GM12878 (cell line): ENCODE results near the gene MAP4K4. TPM values are rescaled to one million over a fixed set of nuclear protein-coding genes. Genes with fewer than 3 reads are reported as not detected.

ENCODE experiments used
- ATAC-seq: fragments of 200-7000 bp; cut with Tn5 transposase; 3 replicates; pipeline ENCODE4 v1.9.1; 2020; ENCODE audit warnings: mild to moderate bottlenecking, moderate library complexity
- BruUV-seq: library from RNA; stranded (reverse); fragments of 400-500 nt; replicated peaks from 2 replicates; lab custom pipeline; 2021; lab: Mats Ljungman, UMichigan
- CTCF ChIA-PET: fragments of 300-600 bp; sonication (Branson Sonifier 250); formaldehyde crosslinking; extraction: SDS; loops from one replicate; lab custom pipeline; 2021; ENCODE audit warnings: inconsistent platforms; lab: Yijun Ruan, JAX
- POLR2A ChIA-PET: fragments of 350-600 bp; formaldehyde crosslinking; extraction: SDS; loops from one replicate; lab custom pipeline; 2021; ENCODE audit warnings: inconsistent platforms; lab: Charles Lee
- RAD21 ChIA-PET: fragments of 300-600 bp; sonication (Branson Sonifier 250); formaldehyde crosslinking; loops from one replicate; lab custom pipeline; 2023; ENCODE audit warnings: antibody characterized with exemption; ENCODE audit not compliant: unreplicated experiment; lab: Charles Lee
- SMC1A ChIA-PET: fragments of 300-600 bp; sonication (Branson Sonifier 250); formaldehyde crosslinking; loops from one replicate; lab custom pipeline; 2023; ENCODE audit not compliant: unreplicated experiment, uncharacterized antibody; lab: Charles Lee
- DNase-seq: peaks from one replicate; pipeline ENCODE4 v3.0.0-alpha.2; 2011; ENCODE audit warnings: low read depth, low spot score
- FAIRE-seq: peaks from 3 replicates; lab custom pipeline; 2011; peaks lifted over from hg19 to GRCh38; lab: Jason Lieb, UNC
- H2AFZ ChIP-seq: 2 replicates; pipeline ENCODE4 v1.6.0; 2011; ENCODE audit warnings: low read depth, low read length, control low read depth; ENCODE audit not compliant: control insufficient read depth
- H3K27ac ChIP-seq: 2 replicates; pipeline ENCODE4 v1.5.1; 2011; ENCODE audit warnings: control low read depth; ENCODE audit not compliant: control insufficient read depth, insufficient read depth
- H3K27me3 ChIP-seq, 2 experiments: replicated peaks in 1 of 2; 2 replicates each; pipeline versions ENCODE4 v1.6.0 to v1.6.1; 2011; ENCODE audit warnings: low read length in 1 of 2; ENCODE audit not compliant: control insufficient read depth in 2 of 2, insufficient read depth in 2 of 2
- H3K36me3 ChIP-seq, 2 experiments: 2 replicates each; pipeline ENCODE4 v1.5.1; 2011; ENCODE audit warnings: low read length in 1 of 2; ENCODE audit not compliant: control insufficient read depth in 2 of 2, insufficient read depth in 2 of 2
- H3K4me1 ChIP-seq: 2 replicates; pipeline ENCODE4 v1.6.1; 2011; ENCODE audit warnings: mild to moderate bottlenecking, low read length, moderate library complexity, mixed read lengths; ENCODE audit not compliant: control insufficient read depth, insufficient read depth
- H3K4me2 ChIP-seq: 2 replicates; pipeline ENCODE4 v1.6.0; 2011; ENCODE audit warnings: control low read depth; ENCODE audit not compliant: control insufficient read depth, insufficient read depth
- H3K4me3 ChIP-seq: fragments of 200-600 bp; sonication (generic); 2 replicates; pipeline ENCODE4 v1.5.1; 2016
- H3K79me2 ChIP-seq: 2 replicates; pipeline ENCODE4 v1.6.0; 2011; ENCODE audit warnings: low read length; ENCODE audit not compliant: control insufficient read depth, insufficient read depth
- H3K9ac ChIP-seq: 2 replicates; pipeline ENCODE4 v1.8.0; 2011; ENCODE audit warnings: low read length, control low read depth, mixed read lengths; ENCODE audit not compliant: control insufficient read depth, insufficient read depth
- H3K9me3 ChIP-seq: replicated peaks from 3 replicates; pipeline ENCODE4 v1.5.1; 2011; ENCODE audit warnings: mild to moderate bottlenecking, low read length; ENCODE audit not compliant: control insufficient read depth, insufficient read depth
- H4K20me1 ChIP-seq: 2 replicates; pipeline ENCODE4 v1.6.0; 2011; ENCODE audit not compliant: control insufficient read depth, insufficient read depth
- ASH2L ChIP-seq: fragments of 300-600, 200-600 bp; sonication (generic); IDR thresholded peaks from 2 replicates; pipeline ENCODE4 v1.6.1; 2017; ENCODE audit warnings: low read depth, mild to moderate bottlenecking, borderline replicate concordance
- CBFB ChIP-seq: IDR thresholded peaks from 2 replicates; pipeline ENCODE4 v1.6.1; 2016; ENCODE audit warnings: antibody characterized with exemption, low read depth
- CBX5 ChIP-seq: sonication (generic); IDR thresholded peaks from 2 replicates; pipeline ENCODE4 v1.6.1; 2016; ENCODE audit warnings: low read depth, moderate library complexity, mild to moderate bottlenecking, inconsistent platforms
- IKZF1 ChIP-seq: fragments of 450-650 bp; conservative IDR thresholded peaks from 2 replicates; pipeline ENCODE4 v1.6.1; 2017; ENCODE audit warnings: antibody characterized with exemption, mild to moderate bottlenecking
- IRF4 ChIP-seq: IDR thresholded peaks from 2 replicates; pipeline ENCODE4 v1.6.1; 2011; ENCODE audit warnings: low read depth, low read length
- JUND ChIP-seq: IDR thresholded peaks from 2 replicates; pipeline ENCODE4 v1.6.1; 2012; ENCODE audit warnings: low read depth, mild to moderate bottlenecking, low read length, improper control_type of control experiment, moderate library complexity
- MEF2A ChIP-seq: IDR thresholded peaks from 2 replicates; pipeline ENCODE4 v1.6.1; 2011; ENCODE audit warnings: low read depth, mild to moderate bottlenecking, low read length, moderate library complexity; ENCODE audit not compliant: insufficient read depth
- NFYB ChIP-seq: IDR thresholded peaks from 2 replicates; pipeline ENCODE4 v1.6.1; 2011; ENCODE audit warnings: low read depth, mild to moderate bottlenecking, low read length, improper control_type of control experiment, moderate library complexity; ENCODE audit not compliant: insufficient read depth
- PML ChIP-seq: IDR thresholded peaks from 2 replicates; pipeline ENCODE4 v1.6.1; 2012; ENCODE audit warnings: low read length, inconsistent platforms
- POLR2AphosphoS2 ChIP-seq: IDR thresholded peaks from 2 replicates; pipeline ENCODE4 v1.6.1; 2011; ENCODE audit warnings: low read depth, mild to moderate bottlenecking, low read length, improper control_type of control experiment, moderate library complexity
- RAD21 ChIP-seq: IDR thresholded peaks from 2 replicates; pipeline ENCODE4 v1.6.1; 2011; ENCODE audit warnings: mild to moderate bottlenecking, low read depth, low read length, moderate library complexity; ENCODE audit not compliant: insufficient read depth
- SP1 ChIP-seq: IDR thresholded peaks from one replicate; pipeline ENCODE4 v1.6.1; 2011; ENCODE audit warnings: low read depth, low read length
- SPI1 ChIP-seq: IDR thresholded peaks from 2 replicates; pipeline ENCODE4 v1.6.1; 2011; ENCODE audit warnings: low read depth, mild to moderate bottlenecking, low read length, moderate library complexity, borderline replicate concordance; ENCODE audit not compliant: insufficient read depth
- TCF7 ChIP-seq: IDR thresholded peaks from 2 replicates; pipeline ENCODE4 v1.6.1; 2014; ENCODE audit warnings: antibody characterized with exemption, borderline replicate concordance
- ZNF384 ChIP-seq: IDR thresholded peaks from 2 replicates; pipeline ENCODE4 v1.6.1; 2012; ENCODE audit warnings: low read depth, mild to moderate bottlenecking, low read length, improper control_type of control experiment, borderline replicate concordance
- WGBS: methylation state at CpG from one replicate; pipeline ENCODE4 v1.1.6; 2016; ENCODE audit warnings: low lambda C conversion rate; ENCODE audit not compliant: insufficient replicate concordance, insufficient coverage; ENCODE audit errors: missing lambda C conversion rate; 5-methylcytosine and 5-hydroxymethylcytosine counted together
- in situ Hi-C: fragments of 300-500 bp; cut with MboI; formaldehyde crosslinking; loops from 9 replicates; pipeline ENCODE4 v1.14.3; 2018; ENCODE audit warnings: mixed read lengths
- intact Hi-C: fragments of 100-400 bp; cut with micrococcal nuclease; formaldehyde crosslinking; loops from one replicate; pipeline ENCODE4 v1.14.2; 2022; ENCODE audit not compliant: unreplicated experiment
- polyA plus RNA-seq, 11 experiments: library from polyadenylated mRNA; depleted of rRNA in 4 of 11; unstranded in 6 of 11; stranded (reverse) in 5 of 11; fragments of >200 nt; fragmentation: Nextera tagmentation in 4 of 11; fragmentation: Illumina TruSeq in 1 of 11; extraction: Ambion mirVana in 4 of 11; extraction: Trizol in 1 of 11; gene quantifications; 1 replicate in 1 of 11; 2 replicates in 10 of 11; pipeline versions ENCODE4 v1.2.1 to v1.2.3, GENCODE V29; 2011 to 2016; ENCODE audit warnings: inconsistent platforms in 2 of 11, missing spikeins in 2 of 11, low read depth in 1 of 11
- total RNA-seq, 4 experiments: library from RNA; depleted of rRNA in 3 of 4; stranded (reverse); fragments of >200 nt in 3 of 4; fragmentation: Illumina TruSeq in 1 of 4; extraction: Trizol in 1 of 4; gene quantifications; 2 replicates each; pipeline versions ENCODE4 v1.2.1 to v1.2.3, GENCODE V29; 2013 to 2021
- TF ChIP-seq, protein P1 (sequence below): fragments of 450-650 bp; IDR thresholded peaks from 2 replicates; pipeline ENCODE4 v1.6.1; 2014; ENCODE audit warnings: mild to moderate bottlenecking

MAP4K4 gene
- total and polyA plus RNA-seq, 10 of the 15 experiments (the other 5 are each of a cell fraction or from before 2014, with no cell fraction given): 1.9 to 50.4 (median 9.7) TPM

DNA sequence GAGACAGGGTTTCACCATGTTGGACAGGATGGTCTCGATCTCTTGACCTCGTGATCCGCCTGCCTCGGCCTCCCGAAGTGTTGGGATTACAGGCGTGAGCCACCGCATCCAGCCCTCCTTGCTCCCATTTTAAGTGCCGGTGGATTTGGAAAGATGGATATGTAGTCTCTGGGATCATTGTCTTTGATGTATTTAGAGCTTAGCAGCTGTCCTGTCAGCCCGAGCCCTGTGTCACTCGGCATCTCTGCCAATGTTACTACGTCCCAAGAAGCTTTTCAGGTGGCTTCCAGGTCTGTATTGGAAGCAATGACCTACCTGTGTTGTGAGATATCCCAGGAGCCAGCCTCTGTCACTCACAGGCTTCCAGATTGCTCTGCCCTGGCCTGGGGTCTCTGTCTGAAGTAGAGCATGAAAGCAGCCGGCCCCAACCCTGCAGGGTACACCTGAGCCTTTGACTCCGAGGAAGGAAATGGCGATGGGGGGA lies 35.3 kb downstream of the MAP4K4 start:
- ChIA-PET SMC1A (interaction anchor here (1.2 to 2.3 kb wide), 5 partner anchors 11 to 25 kb away, joined by 3 to 7 read pairs (median 4); no protein-coding TSS in a partner anchor), CTCF (no interaction called here), RAD21 (interaction anchor here (1.1 to 2.0 kb wide), 2 partner anchors 13 to 50 kb away, joined by 3 to 4 read pairs; no protein-coding TSS in a partner anchor), POLR2A (interaction anchor here (0.8 to 1.3 kb wide), 2 partner anchors 11 to 13 kb away, joined by 3 to 4 read pairs; no protein-coding TSS in a partner anchor)
- DNase-seq: no peak
- intact Hi-C loops (no loop called here), in situ Hi-C loops (no loop called here)
- ATAC-seq: no peak
- Histone ChIP-seq H3K27me3 (no peaks in the 10 kb centered on the region), H3K9ac (no peak overlapping the region), H3K79me2 (no peaks in the 10 kb centered on the region), H3K4me3 (no peak overlapping the region), H3K4me1 (no peaks in the 10 kb centered on the region), H4K20me1 (no peaks in the 10 kb centered on the region), H3K9me3 (no peaks in the 10 kb centered on the region), H3K4me2 (no peak overlapping the region), H3K27ac (no peak overlapping the region), H3K36me3 (no peaks in the 10 kb centered on the region; a peak in 1 of 4 replicates), H2AFZ (no peak overlapping the region)
- no peak for FAIRE-seq
- no TSS peak for BruUV-seq
- TF ChIP-seq MEF2A (no peak), SP1 (no peak), CBFB (no peak), TCF7 (no peak), ASH2L (no peak), RAD21 (no peak), CBX5 (no peak), POLR2AphosphoS2 (no peak), NFYB (no peak), ZNF384 (no peak), IKZF1 (no peak), SPI1 (no peak), IRF4 (no peak), JUND (no peak), PML (no peak)
- TF ChIP-seq, protein P1, sequence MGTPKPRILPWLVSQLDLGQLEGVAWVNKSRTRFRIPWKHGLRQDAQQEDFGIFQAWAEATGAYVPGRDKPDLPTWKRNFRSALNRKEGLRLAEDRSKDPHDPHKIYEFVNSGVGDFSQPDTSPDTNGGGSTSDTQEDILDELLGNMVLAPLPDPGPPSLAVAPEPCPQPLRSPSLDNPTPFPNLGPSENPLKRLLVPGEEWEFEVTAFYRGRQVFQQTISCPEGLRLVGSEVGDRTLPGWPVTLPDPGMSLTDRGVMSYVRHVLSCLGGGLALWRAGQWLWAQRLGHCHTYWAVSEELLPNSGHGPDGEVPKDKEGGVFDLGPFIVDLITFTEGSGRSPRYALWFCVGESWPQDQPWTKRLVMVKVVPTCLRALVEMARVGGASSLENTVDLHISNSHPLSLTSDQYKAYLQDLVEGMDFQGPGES: no peak
- WGBS: 66% methylated on average over 14 of the region's 14 CpGs
